Measurements from ENCODE around the gene ZNF879. TPM values are rescaled to one million over a fixed set of nuclear protein-coding genes. Genes with fewer than 3 reads are reported as not detected.

ZNF879 gene
- total and polyA plus RNA-seq, 2 of the 13 experiments (the other 11 are each of a cell fraction or from before 2014, with no cell fraction given): 0.83 to 2.8 TPM

DNA sequence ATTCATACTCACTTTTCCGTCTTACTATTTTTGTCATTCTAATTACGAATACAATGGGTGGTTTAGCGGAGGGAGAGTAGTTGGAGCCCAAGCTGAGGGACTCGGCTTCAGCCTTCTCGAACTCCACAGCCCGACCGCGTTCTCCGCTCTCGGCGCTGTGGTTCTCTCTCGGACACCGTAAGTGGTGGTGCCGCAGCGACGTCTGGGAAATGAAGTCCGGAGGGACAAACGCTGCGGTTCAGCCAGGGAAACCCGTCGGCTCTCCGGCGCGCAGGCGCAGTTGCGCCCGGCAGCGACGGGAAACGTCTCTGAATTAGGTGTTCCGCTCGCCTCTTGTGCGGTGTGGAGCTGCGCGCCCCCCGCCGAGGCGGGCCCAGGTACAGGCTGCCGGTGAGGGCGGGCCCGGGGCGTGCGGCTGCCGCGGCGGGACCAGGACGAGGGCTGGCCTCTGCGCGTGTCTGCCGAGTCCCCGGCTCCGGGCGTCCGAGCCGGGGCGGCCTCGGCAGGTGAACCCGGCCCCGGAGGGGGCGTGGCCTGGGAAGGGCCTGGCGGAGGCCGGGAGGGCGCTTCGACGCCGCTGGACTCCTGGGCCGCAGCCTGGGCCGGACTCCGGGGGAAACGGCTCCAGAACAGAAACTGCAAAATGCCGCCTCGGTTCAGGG lies at the start of gene ZNF879 (continued):
- TF ChIP-seq LCORL (IDR thresholded peaks at IDR 0.05) (no peak), LCORL (CRISPR knock-in tag; IDR thresholded peaks at IDR 0.05) (no peak), ZNF383 (CRISPR knock-in tag; IDR thresholded peaks at IDR 0.05; ENCODE audit: borderline replicate concordance) (no peak), ZNF337 (CRISPR knock-in tag; IDR thresholded peaks at IDR 0.05; ENCODE audit: borderline replicate concordance, low read depth) (no peak), ZBTB38 (CRISPR knock-in tag; IDR thresholded peaks at IDR 0.05) (peak; percentile 38; the same call in 1 of the 2 replicates), ZBTB1 (CRISPR knock-in tag; IDR thresholded peaks at IDR 0.05; ENCODE audit: borderline replicate concordance) (no peak), POLR2G (IDR thresholded peaks at IDR 0.05; ENCODE audit: low read depth, low read length) (peak; percentile 73), MATR3 (CRISPR knock-in tag; IDR thresholded peaks at IDR 0.05) (no peak), MYNN (CRISPR knock-in tag; IDR thresholded peaks at IDR 0.05; ENCODE audit: low read depth) (no peak), MAFK (conservative IDR thresholded peaks at IDR 0.05 in 1 of 2, IDR thresholded peaks at IDR 0.05 in 1 of 2; ENCODE audit: low read length in 2 of 2) (no peak), ZFP36 (IDR thresholded peaks at IDR 0.05; ENCODE audit: borderline replicate concordance, low read depth, low read length, partially characterized antibody) (no peak), MAF1 (CRISPR knock-in tag; IDR thresholded peaks at IDR 0.05; ENCODE audit: borderline replicate concordance) (no peak), TP53 (CRISPR knock-in tag; conservative IDR thresholded peaks at IDR 0.05) (no peak), ZNF543 (CRISPR knock-in tag; IDR thresholded peaks at IDR 0.05) (no peak), SNAPC2 (CRISPR knock-in tag; IDR thresholded peaks at IDR 0.05) (no peak), CREB1 (IDR thresholded peaks at IDR 0.05) (no peak), CREB1 (CRISPR knock-in tag; IDR thresholded peaks at IDR 0.05) (no peak), ZNF879 (CRISPR knock-in tag; IDR thresholded peaks at IDR 0.05) (no peak)
- TF ChIP-seq, protein P1, sequence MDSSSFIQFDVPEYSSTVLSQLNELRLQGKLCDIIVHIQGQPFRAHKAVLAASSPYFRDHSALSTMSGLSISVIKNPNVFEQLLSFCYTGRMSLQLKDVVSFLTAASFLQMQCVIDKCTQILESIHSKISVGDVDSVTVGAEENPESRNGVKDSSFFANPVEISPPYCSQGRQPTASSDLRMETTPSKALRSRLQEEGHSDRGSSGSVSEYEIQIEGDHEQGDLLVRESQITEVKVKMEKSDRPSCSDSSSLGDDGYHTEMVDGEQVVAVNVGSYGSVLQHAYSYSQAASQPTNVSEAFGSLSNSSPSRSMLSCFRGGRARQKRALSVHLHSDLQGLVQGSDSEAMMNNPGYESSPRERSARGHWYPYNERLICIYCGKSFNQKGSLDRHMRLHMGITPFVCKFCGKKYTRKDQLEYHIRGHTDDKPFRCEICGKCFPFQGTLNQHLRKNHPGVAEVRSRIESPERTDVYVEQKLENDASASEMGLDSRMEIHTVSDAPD (CRISPR knock-in tag; IDR thresholded peaks at IDR 0.05): no peak
- TF ChIP-seq, protein P2, sequence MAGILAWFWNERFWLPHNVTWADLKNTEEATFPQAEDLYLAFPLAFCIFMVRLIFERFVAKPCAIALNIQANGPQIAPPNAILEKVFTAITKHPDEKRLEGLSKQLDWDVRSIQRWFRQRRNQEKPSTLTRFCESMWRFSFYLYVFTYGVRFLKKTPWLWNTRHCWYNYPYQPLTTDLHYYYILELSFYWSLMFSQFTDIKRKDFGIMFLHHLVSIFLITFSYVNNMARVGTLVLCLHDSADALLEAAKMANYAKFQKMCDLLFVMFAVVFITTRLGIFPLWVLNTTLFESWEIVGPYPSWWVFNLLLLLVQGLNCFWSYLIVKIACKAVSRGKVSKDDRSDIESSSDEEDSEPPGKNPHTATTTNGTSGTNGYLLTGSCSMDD (CRISPR knock-in tag; IDR thresholded peaks at IDR 0.05): no peak
- TF ChIP-seq, protein P3, sequence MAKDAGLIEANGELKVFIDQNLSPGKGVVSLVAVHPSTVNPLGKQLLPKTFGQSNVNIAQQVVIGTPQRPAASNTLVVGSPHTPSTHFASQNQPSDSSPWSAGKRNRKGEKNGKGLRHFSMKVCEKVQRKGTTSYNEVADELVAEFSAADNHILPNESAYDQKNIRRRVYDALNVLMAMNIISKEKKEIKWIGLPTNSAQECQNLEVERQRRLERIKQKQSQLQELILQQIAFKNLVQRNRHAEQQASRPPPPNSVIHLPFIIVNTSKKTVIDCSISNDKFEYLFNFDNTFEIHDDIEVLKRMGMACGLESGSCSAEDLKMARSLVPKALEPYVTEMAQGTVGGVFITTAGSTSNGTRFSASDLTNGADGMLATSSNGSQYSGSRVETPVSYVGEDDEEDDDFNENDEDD (CRISPR knock-in tag; IDR thresholded peaks at IDR 0.05; ENCODE audit: borderline replicate concordance): peak; percentile 14; the same call in 1 of the 2 replicates
- TF ChIP-seq, protein P4, sequence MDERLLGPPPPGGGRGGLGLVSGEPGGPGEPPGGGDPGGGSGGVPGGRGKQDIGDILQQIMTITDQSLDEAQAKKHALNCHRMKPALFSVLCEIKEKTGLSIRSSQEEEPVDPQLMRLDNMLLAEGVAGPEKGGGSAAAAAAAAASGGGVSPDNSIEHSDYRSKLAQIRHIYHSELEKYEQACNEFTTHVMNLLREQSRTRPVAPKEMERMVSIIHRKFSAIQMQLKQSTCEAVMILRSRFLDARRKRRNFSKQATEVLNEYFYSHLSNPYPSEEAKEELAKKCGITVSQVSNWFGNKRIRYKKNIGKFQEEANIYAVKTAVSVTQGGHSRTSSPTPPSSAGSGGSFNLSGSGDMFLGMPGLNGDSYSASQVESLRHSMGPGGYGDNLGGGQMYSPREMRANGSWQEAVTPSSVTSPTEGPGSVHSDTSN (CRISPR knock-in tag; IDR thresholded peaks at IDR 0.05): no peak
- TF ChIP-seq, protein P5, sequence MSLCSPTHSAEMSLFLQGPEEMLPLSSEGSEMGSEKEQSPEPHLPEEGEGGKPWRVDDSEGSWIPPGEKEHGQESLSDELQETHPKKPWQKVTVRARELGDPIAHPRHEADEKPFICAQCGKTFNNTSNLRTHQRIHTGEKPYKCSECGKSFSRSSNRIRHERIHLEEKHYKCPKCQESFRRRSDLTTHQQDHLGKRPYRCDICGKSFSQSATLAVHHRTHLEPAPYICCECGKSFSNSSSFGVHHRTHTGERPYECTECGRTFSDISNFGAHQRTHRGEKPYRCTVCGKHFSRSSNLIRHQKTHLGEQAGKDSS (CRISPR knock-in tag; IDR thresholded peaks at IDR 0.05; ENCODE audit: borderline replicate concordance, low read depth): peak; percentile 35; the same call in 1 of the 2 replicates
- TF ChIP-seq, protein P6, sequence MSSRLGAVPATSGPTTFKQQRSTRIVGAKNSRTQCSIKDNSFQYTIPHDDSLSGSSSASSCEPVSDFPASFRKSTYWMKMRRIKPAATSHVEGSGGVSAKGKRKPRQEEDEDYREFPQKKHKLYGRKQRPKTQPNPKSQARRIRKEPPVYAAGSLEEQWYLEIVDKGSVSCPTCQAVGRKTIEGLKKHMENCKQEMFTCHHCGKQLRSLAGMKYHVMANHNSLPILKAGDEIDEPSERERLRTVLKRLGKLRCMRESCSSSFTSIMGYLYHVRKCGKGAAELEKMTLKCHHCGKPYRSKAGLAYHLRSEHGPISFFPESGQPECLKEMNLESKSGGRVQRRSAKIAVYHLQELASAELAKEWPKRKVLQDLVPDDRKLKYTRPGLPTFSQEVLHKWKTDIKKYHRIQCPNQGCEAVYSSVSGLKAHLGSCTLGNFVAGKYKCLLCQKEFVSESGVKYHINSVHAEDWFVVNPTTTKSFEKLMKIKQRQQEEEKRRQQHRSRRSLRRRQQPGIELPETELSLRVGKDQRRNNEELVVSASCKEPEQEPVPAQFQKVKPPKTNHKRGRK (CRISPR knock-in tag; IDR thresholded peaks at IDR 0.05): no peak
